HG03280 (cell line): ENCODE data around the gene PRKAG2.

Experiments used
- ATAC-seq: cut with Tn5 transposase; IDR thresholded peaks from one replicate; pipeline ENCODE4 v1.9.1; 2021; ENCODE audit warnings: mild to moderate bottlenecking, moderate library complexity; ENCODE audit not compliant: unreplicated experiment

PRKAG2 gene

GRCh38 chr7:151776446-151776845 lies 100.5 kb downstream of the PRKAG2 start:
- no peak for ATAC-seq

GRCh38 chr7:151775547-151776443 lies 101.1 kb downstream of the PRKAG2 start:
- no peak for ATAC-seq

GRCh38 chr7:151774951-151775350 lies 102.0 kb downstream of the PRKAG2 start:
- ATAC-seq: no peak

GRCh38 chr7:151773797-151774196 lies 103.1 kb downstream of the PRKAG2 start:
- ATAC-seq: no peak

GRCh38 chr7:151770232-151770631 lies 106.7 kb downstream of the PRKAG2 start:
- ATAC-seq: no peak

- peak; percentile 55 for ATAC-seq
These were observed 107.6 kb downstream of the PRKAG2 start for GRCh38 chr7:151769188-151769821.

GRCh38 chr7:151768805-151769187 lies 108.1 kb downstream of the PRKAG2 start:
- ATAC-seq: no peak

- ATAC-seq: no peak
These were observed 109.4 kb downstream of the PRKAG2 start for GRCh38 chr7:151767557-151767956.

GRCh38 chr7:151764056-151764920 lies 112.6 kb downstream of the PRKAG2 start:
- ATAC-seq: no peak

- no peak for ATAC-seq
These were observed 113.4 kb downstream of the PRKAG2 start for GRCh38 chr7:151763420-151763984.

GRCh38 chr7:151762583-151763245 lies 114.2 kb downstream of the PRKAG2 start:
- ATAC-seq: no peak

GRCh38 chr7:151761957-151762356 lies 115.0 kb downstream of the PRKAG2 start:
- ATAC-seq: no peak

- no peak for ATAC-seq
These were observed 115.7 kb downstream of the PRKAG2 start for GRCh38 chr7:151761231-151761630.

GRCh38 chr7:151759591-151760042 lies 117.3 kb downstream of the PRKAG2 start:
- peak; percentile 59 for ATAC-seq

- no peak for ATAC-seq
These were observed 118.0 kb downstream of the PRKAG2 start for GRCh38 chr7:151758622-151759540.

- ATAC-seq: no peak
These were observed 119.6 kb downstream of the PRKAG2 start for GRCh38 chr7:151757274-151757673.

GRCh38 chr7:151756866-151757265 lies 120.0 kb downstream of the PRKAG2 start:
- ATAC-seq: no peak

- no peak for ATAC-seq
These were observed 120.7 kb downstream of the PRKAG2 start for GRCh38 chr7:151756076-151756731.
